Activated T-helper 2 cell treated with anti-CD3 and anti-CD28 coated beads, Interferon-gamma antibody, Interleukin-2, Interleukin-4, amounts not matched to agents 10 μg/mL and 5 μg/mL and 100 μg/mL, durations not matched to agents 14 hours and 24 hours and 36 hours (primary cell): Measurements from ENCODE around the gene TCF7L2. TPM values are rescaled to one million over a fixed set of nuclear protein-coding genes. Genes with fewer than 3 reads are reported as not detected.

Source experiments
- DNase-seq: peaks from one replicate; pipeline ENCODE4 v3.0.0; 2021; ENCODE audit warnings: low spot score
- H3K27ac Mint-ChIP-seq: one replicate; pipeline ENCODE4 v1.8.0; 2021; ENCODE audit warnings: mixed read lengths
- H3K27me3 Mint-ChIP-seq: one replicate; pipeline ENCODE4 v1.8.0; 2021; ENCODE audit warnings: low read depth, mixed read lengths
- H3K36me3 Mint-ChIP-seq: one replicate; pipeline ENCODE4 v1.8.0; 2021; ENCODE audit warnings: low read depth, mixed read lengths
- H3K4me1 Mint-ChIP-seq: one replicate; pipeline ENCODE4 v1.8.0; 2021; ENCODE audit warnings: low read depth, mixed read lengths
- H3K4me3 Mint-ChIP-seq: one replicate; pipeline ENCODE4 v1.8.0; 2021; ENCODE audit warnings: low read depth, mild to moderate bottlenecking, moderate library complexity, mixed read lengths
- H3K9me3 Mint-ChIP-seq: one replicate; pipeline ENCODE4 v1.8.0; 2021; ENCODE audit warnings: mixed read lengths
- intact Hi-C: fragments of 100-400 bp; cut with micrococcal nuclease; formaldehyde crosslinking; loops from one replicate; pipeline ENCODE4 v1.15.1; 2023
- total RNA-seq: library from RNA; stranded (reverse); gene quantifications from 2 replicates; pipeline ENCODE4 v1.2.3, GENCODE V29; 2022

Gene TCF7L2
- total RNA-seq, 1 donor from 2014 or later = 0.52 TPM

DNA sequence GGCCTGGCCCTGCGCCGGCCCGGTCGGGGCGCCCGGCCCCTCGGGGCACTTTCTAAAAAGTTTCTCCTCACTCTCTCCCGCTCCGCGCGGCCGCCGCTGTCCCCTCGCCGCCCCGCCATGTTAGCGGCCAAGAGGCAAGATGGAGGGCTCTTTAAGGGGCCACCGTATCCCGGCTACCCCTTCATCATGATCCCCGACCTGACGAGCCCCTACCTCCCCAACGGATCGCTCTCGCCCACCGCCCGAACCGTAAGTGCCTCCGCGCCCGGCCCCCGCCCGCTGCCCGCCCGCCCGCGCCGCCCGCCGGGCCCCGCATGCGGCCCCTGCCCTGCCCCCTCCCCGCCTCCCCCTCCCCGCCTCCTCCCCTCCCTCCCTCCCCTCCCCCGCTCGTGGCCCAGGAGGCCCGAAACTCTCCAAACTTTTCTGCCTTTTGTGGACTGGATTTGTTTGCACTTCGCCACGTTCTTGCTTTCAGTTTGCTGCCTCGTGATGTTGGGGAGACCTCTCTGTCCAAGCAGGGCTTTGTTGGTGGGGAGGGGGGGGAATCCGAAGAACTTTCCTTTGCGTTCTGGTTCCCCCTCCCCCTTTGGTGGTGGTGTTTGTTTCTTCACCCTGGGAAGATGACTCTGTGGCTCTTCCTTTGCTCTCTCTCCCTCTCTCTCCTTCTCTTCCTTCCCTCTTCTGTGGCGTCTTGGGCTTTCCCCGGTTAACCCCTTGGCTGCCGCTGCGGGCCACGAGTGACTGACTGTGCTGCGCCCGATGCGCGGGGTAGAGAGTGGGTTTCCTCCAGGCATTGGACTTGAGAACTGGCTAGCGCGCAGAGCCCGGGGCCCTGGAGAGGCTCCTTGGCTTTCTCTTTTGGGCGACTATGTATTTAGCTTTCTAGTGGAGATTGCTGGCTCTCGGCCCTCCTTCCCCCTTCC lies 1.6 kb downstream of the TCF7L2 start:
- no peak for DNase-seq
- Mint-ChIP-seq H3K9me3 (no peaks in the 10 kb centered on the region), H3K27ac (peak overlapping the region; percentile 2), H3K36me3 (peaks cover 4% of the 10 kb centered on the region), H3K4me1 (peaks cover 16% of the 10 kb centered on the region), H3K4me3 (peak overlapping the region; percentile 89), H3K27me3 (peaks cover 76% of the 10 kb centered on the region)
- intact Hi-C loops = loop anchor here (10.0 kb wide), 1 partner anchor 173 kb away; no protein-coding TSS in a partner anchor

DNA sequence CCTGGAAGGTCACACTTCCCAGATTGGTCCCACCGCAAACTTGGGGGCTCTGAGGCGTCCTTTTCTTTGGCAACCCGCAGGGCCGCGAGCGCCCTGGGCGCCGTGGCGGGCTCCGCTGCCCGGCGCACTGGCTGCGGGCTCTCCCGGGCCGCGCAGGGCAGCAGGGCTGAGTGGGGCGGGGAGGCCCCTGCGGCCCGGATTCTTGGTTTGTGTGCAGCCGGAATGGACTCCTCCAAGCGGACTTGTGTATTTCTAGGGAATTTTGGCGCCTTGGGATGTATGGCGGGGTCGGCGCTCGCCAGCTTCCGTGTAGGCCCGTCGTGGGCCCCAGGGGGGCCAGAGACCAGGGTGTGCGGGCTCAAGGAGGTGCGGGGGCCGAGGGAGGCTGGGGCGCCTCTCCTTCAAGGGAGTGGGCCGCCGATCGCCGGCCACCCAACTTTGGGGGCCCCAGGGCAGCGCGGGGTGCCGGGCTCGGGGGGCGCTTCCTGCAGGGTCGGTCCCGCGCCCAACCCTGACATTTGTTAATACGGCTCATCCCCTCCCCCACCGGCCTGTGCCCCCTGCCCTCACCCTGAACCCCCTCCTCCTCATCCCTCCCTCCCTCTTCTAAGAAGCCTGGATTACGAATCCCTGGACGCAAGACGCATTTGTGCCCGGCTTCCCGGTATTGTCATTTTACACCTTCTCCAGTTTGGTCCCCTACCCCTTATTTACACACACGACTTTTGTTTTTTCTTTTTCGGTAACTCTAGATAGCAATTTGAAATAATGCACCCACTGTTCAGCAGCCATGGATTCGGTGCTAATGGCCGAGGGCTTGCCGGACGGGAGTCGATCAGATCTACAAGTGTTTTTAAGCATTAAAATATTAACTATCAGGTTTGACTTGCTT lies 2.5 kb downstream of the TCF7L2 start:
- H3K4me3 Mint-ChIP-seq = peak overlapping the region; percentile 89
- DNase-seq = no peak
- intact Hi-C loops = loop anchor here (10.0 kb wide), 1 partner anchor 172 kb away; no protein-coding TSS in a partner anchor
- H3K27ac Mint-ChIP-seq = no peak overlapping the region
- H3K36me3 Mint-ChIP-seq = peaks cover 4% of the 10 kb centered on the region
- H3K4me1 Mint-ChIP-seq = peaks cover 16% of the 10 kb centered on the region
- H3K9me3 Mint-ChIP-seq = no peaks in the 10 kb centered on the region
- H3K27me3 Mint-ChIP-seq = peaks cover 79% of the 10 kb centered on the region

DNA sequence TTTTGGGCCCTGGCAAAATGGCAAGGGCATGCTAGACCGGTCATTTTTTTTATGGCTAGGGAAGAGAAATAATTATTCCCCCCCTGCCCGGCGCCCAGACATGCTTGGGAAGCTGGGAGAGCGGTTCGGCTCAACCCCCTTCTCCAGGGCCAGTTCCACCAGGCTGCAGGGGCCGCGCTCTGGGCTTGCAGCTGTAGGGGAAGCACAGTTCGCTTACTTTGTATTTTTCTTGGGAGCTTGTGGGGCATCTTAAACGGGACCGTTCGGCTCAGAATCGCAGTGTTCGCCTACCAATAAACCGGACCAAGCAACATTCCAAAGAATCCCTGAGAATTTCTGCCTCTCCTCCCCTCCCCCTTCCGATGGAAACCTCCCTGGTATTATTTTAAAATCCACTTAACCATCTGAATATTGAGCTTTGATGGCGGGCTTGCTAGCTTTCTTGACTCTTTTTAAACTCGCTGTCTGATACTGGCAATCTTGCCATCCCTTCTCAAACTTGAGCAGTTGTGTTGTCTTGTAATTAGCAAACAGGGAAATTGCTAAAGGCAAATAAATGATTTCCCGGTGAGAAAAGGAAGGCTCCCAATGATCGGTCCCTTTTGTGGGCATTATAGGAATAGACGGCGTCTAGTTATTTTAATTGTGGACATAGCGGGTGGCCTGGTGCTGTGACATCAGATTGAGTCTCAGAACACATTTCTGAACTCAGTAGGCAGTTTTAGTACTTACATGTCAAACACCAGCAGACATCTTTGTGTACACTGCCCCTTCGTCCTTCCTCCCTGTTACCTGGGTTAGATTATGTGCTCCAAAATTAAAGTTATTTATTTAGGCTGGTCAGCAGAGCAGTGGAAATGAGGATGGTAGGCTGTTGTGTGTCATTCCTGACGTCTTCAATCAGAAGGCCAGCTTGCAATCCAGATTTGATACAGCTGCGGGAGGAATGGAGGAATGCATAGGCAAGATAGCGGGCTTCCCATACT lies 3.4 kb downstream of the TCF7L2 start:
- no peak for DNase-seq
- intact Hi-C loops = loop anchor here (10.0 kb wide), 1 partner anchor 171 kb away; no protein-coding TSS in a partner anchor
- no peaks in the 10 kb centered on the region for H3K9me3 Mint-ChIP-seq
- H3K27ac Mint-ChIP-seq = no peak overlapping the region
- H3K36me3 Mint-ChIP-seq = peaks cover 4% of the 10 kb centered on the region
- H3K4me3 Mint-ChIP-seq = no peak overlapping the region
- peaks cover 79% of the 10 kb centered on the region for H3K27me3 Mint-ChIP-seq
- H3K4me1 Mint-ChIP-seq = peaks cover 16% of the 10 kb centered on the region

DNA sequence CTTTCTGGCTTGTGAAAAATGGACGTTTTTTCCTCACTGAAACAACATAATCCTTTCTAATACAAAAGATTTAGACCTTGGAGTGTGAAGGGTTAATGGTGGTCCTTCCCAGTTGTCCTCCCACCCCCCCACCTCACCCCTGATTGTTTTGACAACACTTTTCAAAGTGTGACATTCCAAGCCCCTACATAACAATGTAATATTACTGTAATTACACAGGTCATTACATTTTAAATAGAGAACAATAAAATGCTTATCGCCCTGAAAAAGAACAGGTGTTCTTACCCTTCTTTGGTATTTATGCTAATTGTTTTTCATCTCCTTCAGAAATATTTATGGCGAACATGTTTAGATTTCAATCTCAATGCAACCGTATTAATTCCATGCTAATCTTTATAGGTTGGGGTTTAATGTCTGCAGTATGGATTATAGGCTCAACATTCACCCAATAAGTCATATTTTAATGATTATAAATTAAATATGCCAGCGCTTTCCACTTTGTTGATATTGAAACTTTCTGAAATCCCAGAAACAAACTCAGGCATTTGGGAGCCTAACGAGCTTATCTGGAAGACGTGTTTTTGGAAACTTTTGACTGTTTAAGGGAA lies 5.0 kb downstream of the TCF7L2 start:
- Mint-ChIP-seq H3K9me3 (no peaks in the 10 kb centered on the region), H3K27ac (no peak overlapping the region), H3K36me3 (peaks cover 4% of the 10 kb centered on the region), H3K4me3 (no peak overlapping the region), H3K4me1 (peaks cover 11% of the 10 kb centered on the region), H3K27me3 (peaks cover 74% of the 10 kb centered on the region)
- DNase-seq = no peak
- intact Hi-C loops = loop anchor here (10.0 kb wide), 1 partner anchor 170 kb away; no protein-coding TSS in a partner anchor

DNA sequence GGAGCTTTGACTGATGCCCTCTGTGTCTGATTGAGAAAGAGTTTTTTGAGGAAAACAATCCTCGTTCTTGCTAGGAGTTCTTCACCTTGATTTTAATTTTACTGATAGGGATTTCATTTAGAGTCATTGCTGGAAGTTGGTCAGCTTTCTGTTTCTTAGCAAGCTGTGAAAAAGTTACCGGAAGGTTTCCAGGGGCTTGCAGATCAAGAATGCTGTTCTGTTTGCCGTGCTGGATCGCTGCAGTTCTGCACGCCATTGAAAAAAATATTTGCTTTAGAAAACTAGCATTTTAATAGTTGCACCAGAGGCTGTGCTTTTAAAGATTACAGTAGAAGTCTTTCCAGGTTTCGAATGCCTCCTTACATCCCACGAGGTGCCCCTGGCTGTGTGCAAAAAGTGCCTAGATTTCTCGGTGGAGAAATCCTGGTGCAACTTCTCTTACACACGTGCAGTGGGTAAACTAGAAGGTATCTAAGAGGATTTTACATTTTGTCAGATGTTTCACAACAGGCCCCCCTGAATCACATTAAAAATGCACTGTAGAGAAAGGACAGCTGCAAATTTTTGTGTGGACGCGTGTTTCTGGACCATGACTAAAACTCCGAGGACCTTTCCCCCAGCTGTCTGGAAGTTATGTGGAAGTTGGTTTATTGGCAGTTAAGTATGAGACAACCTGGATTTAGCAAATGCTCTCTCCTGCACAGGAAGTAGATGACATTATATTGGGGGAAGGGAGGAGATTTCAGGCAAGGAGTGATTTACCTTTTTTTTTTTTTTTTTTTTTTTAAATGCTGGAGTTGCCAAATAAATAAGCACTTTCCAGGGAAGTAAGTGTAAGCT lies 5.8 kb downstream of the TCF7L2 start:
- Mint-ChIP-seq H3K4me3 (no peak overlapping the region), H3K27ac (no peak overlapping the region), H3K4me1 (peaks cover 6% of the 10 kb centered on the region), H3K9me3 (no peaks in the 10 kb centered on the region), H3K36me3 (peaks cover 4% of the 10 kb centered on the region), H3K27me3 (peaks cover 73% of the 10 kb centered on the region)
- no peak for DNase-seq
- intact Hi-C loops = loop anchor here (10.0 kb wide), 1 partner anchor 169 kb away; no protein-coding TSS in a partner anchor

DNA sequence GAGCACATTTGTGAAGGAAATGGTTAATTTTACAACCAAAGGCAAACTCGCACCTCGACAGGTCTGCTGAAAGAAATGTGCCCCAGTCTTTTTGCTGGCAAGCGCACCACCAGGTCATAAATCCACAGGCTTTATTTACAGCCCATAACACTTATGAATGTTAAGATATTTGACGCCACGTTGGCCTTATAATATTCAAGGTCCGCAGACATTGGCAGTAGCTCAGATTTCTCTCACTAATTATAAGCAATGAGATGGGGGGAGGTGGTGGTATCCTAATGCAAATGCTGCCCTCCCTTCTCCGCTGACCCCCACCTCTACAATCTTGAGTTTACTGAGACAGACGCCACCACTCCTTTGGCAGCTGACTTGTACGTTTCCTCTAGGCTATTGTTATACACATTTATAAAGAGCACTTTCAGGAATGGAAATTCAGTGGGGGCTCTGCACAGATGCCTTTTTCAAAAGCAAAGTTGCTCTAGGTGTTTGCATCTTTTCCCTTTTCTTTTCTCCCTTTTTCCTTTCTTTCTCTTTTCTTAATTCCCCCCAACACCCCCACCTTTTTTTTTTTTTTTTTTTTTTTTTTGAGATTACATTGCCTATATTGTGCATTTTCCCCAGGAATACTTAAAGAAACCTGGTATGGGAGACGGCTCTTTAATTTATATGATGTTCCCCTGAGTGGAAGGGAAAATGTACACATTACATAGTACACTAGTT lies 6.7 kb downstream of the TCF7L2 start:
- intact Hi-C loops = loop anchor here (10.0 kb wide), 1 partner anchor 168 kb away; no protein-coding TSS in a partner anchor
- no peak for DNase-seq
- Mint-ChIP-seq H3K27me3 (peaks cover 77% of the 10 kb centered on the region), H3K27ac (no peak overlapping the region), H3K9me3 (no peaks in the 10 kb centered on the region), H3K36me3 (peaks cover 2% of the 10 kb centered on the region), H3K4me1 (peaks cover 3% of the 10 kb centered on the region), H3K4me3 (no peak overlapping the region)

DNA sequence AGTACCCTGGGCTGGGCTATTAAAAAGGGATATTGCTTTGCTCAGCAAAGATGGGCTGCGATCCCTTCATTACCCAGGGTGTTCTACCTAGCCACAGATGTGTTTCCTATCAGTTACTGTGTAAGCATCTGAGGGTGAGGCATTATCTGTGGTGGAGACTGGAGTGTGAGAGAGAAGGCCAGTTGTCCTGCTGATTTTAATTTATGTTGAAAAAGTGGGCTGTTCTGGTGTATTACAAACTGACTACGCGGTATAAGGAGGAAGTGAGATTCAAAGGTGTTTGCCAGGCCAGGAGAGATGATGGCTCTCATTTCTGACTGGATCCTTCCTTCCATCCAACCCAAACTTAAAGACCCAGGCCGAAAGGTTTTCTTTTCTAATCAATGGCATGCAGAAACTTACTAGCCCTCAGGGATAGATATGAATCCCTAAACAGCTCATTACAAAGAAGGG lies 7.6 kb downstream of the TCF7L2 start:
- H3K36me3 Mint-ChIP-seq = no peaks in the 10 kb centered on the region
- H3K4me3 Mint-ChIP-seq = no peak overlapping the region
- H3K27me3 Mint-ChIP-seq = peaks cover 79% of the 10 kb centered on the region
- no peaks in the 10 kb centered on the region for H3K9me3 Mint-ChIP-seq
- intact Hi-C loops = loop anchor here (10.0 kb wide), 1 partner anchor 167 kb away; no protein-coding TSS in a partner anchor
- DNase-seq = no peak
- no peaks in the 10 kb centered on the region for H3K4me1 Mint-ChIP-seq
- no peak overlapping the region for H3K27ac Mint-ChIP-seq

DNA sequence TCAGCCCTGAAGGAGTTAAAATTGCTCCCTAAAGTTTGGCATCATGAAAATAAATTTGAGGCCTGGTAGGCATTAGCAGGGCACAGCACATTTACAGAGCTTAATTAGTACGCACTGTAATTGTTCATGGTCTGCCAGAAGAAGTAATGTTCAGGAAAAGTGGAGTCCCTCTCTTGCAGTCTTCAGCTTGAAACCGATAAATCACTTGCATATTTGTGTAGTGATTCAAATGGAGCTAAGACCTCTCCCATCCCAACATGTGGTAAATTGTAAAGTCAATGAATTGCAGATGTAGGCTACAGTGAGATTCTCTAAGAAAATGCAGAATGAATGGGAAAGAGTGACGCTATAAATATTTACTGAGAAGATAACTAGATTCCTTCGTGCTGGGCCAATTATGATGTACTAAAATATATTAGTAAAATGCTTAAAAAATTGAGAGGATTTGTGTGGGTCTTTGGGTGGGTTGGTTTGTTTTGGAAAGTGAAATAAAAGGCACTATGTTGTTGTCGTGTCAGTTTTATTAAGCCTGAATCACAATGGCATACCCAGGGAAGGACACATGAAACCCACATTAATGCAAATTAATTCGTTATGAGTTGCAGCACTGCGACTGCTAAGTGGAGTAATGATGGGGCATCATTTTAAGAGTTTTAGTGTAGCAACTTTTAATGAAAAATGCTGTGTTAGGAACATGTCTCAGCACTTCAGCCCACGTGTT lies 8.4 kb downstream of the TCF7L2 start:
- no peak for DNase-seq
- peaks cover 73% of the 10 kb centered on the region for H3K27me3 Mint-ChIP-seq
- intact Hi-C loops = loop anchor here (10.0 kb wide), 1 partner anchor 166 kb away; no protein-coding TSS in a partner anchor
- H3K4me3 Mint-ChIP-seq = no peak overlapping the region
- H3K36me3 Mint-ChIP-seq = no peaks in the 10 kb centered on the region
- H3K27ac Mint-ChIP-seq = no peak overlapping the region
- H3K9me3 Mint-ChIP-seq = no peaks in the 10 kb centered on the region
- no peaks in the 10 kb centered on the region for H3K4me1 Mint-ChIP-seq

DNA sequence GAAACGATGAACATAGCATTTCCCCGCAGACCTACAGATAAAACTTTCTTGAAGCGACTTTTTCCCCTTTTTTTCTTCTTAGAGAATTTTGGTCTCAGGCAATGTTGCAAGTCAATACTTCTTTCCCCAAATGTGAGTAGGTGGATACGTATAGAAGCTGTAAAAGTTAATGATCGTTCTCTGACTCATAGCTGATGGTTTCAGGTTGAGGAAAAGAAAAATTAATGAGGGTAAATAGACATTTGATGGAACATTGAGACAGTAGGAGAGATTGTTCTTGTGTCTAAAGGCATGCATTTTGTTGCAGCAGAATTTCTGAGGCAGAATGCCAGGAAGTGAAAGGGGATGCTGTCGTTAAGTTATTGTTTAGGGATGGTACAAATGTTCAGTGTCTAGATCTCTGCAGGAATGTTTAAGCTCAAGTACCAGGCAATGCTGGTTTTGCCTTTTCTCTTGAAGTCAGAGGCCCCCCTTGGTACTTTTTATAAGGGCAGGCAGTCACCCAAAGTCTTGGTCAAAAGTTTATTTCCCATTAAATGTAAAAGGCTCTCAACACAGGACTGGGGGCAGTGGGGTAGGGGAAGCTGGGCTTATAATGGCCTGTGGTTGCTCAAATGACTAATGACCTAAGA lies 9.3 kb downstream of the TCF7L2 start:
- intact Hi-C loops = loop anchor here (10.0 kb wide), 1 partner anchor 165 kb away; no protein-coding TSS in a partner anchor
- H3K4me1 Mint-ChIP-seq = no peaks in the 10 kb centered on the region
- H3K36me3 Mint-ChIP-seq = no peaks in the 10 kb centered on the region
- H3K27me3 Mint-ChIP-seq = peaks cover 72% of the 10 kb centered on the region
- no peak overlapping the region for H3K27ac Mint-ChIP-seq
- no peak for DNase-seq
- no peak overlapping the region for H3K4me3 Mint-ChIP-seq
- no peaks in the 10 kb centered on the region for H3K9me3 Mint-ChIP-seq
